ENCODE measurements around the gene BDNF. TPM values are rescaled to one million over a fixed set of nuclear protein-coding genes. Genes with fewer than 3 reads are reported as not detected.
A peak's percentile ranks its signal among the peaks of the same experiment; 100 is the strongest.

BDNF gene
- total and polyA plus RNA-seq, 4 donors, result 0.38 to 1.6 (median 1.4) TPM

DNA sequence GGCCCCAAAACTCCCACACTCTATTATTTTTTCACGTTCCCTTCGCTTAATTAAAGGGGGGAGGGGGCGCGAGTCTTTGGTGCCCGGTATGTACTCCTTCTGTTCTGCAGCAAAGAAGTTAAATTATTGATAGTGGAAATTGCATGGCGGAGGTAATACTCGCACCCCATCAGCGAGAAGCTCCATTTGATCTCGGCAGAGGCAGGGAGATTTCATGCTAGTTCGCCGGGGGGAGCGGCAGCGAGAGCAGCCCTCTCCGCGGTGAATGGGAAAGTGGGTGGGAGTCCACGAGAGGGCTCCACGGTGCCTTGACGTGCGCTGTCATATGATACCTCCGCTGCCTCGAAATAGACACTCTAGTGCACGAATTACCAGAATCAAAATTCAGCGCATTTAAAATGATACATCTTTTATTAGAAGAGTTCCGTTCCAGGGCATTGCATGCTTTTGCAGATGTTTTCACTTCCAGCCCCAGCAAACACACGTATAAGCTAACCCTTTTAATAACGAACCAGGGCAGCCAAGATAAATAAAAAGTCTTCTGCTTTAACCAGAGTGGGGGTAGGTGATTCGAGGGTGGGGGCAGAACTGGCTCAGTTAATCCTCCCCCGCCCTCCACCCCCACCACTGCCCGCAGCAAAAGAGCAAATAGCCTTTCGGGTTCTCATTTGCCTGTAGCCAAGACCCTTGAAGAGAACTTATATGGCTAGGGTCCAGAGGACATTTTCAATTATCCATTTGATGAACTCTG, 1.3 kb upstream of the BDNF start:
- no peak overlapping the region for H3K9ac ChIP-seq (ENCODE audit: insufficient read depth in 1 of 2, low read length in 2 of 2)
- peaks cover 0 to 23% (median 15%) of the 10 kb centered on the region in 5 donors for H3K4me1 ChIP-seq (ENCODE audit: control insufficient read depth in 5 of 5, insufficient read depth in 5 of 5, low read length in 5 of 5)
- peaks cover 0 to 85% (median 74%) of the 10 kb centered on the region in 3 donors for H3K27me3 ChIP-seq (ENCODE audit: control insufficient read depth in 3 of 3, insufficient read depth in 3 of 3, low read length in 2 of 3)
- peaks cover 0 to 2% (median 0%) of the 10 kb centered on the region in 4 donors for H3K9me3 ChIP-seq (ENCODE audit: control insufficient read depth in 4 of 4, insufficient read depth in 3 of 4, low read length in 3 of 4)
- no peak overlapping the region for H3K27ac ChIP-seq (ENCODE audit: low read depth in 1 of 2, low read length in 1 of 2)
- TF ChIP-seq, protein P1, sequence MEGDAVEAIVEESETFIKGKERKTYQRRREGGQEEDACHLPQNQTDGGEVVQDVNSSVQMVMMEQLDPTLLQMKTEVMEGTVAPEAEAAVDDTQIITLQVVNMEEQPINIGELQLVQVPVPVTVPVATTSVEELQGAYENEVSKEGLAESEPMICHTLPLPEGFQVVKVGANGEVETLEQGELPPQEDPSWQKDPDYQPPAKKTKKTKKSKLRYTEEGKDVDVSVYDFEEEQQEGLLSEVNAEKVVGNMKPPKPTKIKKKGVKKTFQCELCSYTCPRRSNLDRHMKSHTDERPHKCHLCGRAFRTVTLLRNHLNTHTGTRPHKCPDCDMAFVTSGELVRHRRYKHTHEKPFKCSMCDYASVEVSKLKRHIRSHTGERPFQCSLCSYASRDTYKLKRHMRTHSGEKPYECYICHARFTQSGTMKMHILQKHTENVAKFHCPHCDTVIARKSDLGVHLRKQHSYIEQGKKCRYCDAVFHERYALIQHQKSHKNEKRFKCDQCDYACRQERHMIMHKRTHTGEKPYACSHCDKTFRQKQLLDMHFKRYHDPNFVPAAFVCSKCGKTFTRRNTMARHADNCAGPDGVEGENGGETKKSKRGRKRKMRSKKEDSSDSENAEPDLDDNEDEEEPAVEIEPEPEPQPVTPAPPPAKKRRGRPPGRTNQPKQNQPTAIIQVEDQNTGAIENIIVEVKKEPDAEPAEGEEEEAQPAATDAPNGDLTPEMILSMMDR (IDR thresholded peaks at IDR 0.05; ENCODE audit: control extremely low read depth, extremely low read depth), result no peak
- H3K4me3 ChIP-seq, result peak overlapping the region; percentile 11
- no peaks in the 10 kb centered on the region for H3K36me3 ChIP-seq (ENCODE audit: control insufficient read depth in 4 of 4, insufficient read depth in 4 of 4, low read length in 4 of 4)
- 1 to 2% methylated on average over 30 of the region's 30 CpGs for WGBS, 2 donors
- ATAC-seq (ENCODE audit: insufficient read depth, low FRiP score) (no peak), DNase-seq (peak in 2 of 3 donors; percentile 21 to 26)

DNA sequence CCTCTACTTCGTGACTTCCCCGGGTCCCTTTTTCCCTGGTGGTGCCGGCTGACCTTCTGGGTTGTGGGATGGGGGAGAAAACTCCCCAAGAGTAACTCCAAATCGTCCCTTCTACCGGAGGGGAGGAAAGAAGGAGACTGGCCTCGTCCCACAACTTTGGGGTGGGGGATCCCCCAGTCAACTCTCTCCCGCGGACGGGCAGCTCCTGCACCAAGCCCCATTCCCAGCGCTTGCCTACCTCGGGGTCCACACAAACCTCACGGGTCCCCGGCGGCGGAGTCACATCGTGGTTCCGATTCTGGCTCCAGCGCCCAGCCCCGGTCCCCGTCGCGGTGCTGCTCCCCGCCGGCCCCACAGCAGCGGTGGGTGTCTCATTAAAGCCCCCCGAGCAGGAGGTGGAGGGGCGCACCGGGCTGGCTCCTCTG, 317 bp downstream of the BDNF start:
- Histone ChIP-seq H3K4me1 (ENCODE audit: control insufficient read depth in 5 of 5, insufficient read depth in 5 of 5, low read length in 5 of 5) (peaks cover 0 to 23% (median 15%) of the 10 kb centered on the region in 5 donors), H3K27ac (ENCODE audit: low read depth in 1 of 2, low read length in 1 of 2) (no peak overlapping the region), H3K4me3 (peak overlapping the region; percentile 39), H3K27me3 (ENCODE audit: control insufficient read depth in 3 of 3, insufficient read depth in 3 of 3, low read length in 2 of 3) (peaks cover 0 to 90% (median 79%) of the 10 kb centered on the region in 3 donors), H3K9me3 (ENCODE audit: control insufficient read depth in 4 of 4, insufficient read depth in 3 of 4, low read length in 3 of 4) (peaks cover 0 to 2% (median 0%) of the 10 kb centered on the region in 4 donors), H3K9ac (ENCODE audit: insufficient read depth in 1 of 2, low read length in 2 of 2) (no peak overlapping the region), H3K36me3 (ENCODE audit: control insufficient read depth in 4 of 4, insufficient read depth in 4 of 4, low read length in 4 of 4) (no peaks in the 10 kb centered on the region)
- TF ChIP-seq, protein P1 (IDR thresholded peaks at IDR 0.05; ENCODE audit: control extremely low read depth, extremely low read depth), result no peak
- no peak for DNase-seq
- WGBS, 2 donors, result 0 to 2% methylated on average over 25 to 28 of the region's 28 CpGs
- ATAC-seq (ENCODE audit: insufficient read depth, low FRiP score), result no peak

DNA sequence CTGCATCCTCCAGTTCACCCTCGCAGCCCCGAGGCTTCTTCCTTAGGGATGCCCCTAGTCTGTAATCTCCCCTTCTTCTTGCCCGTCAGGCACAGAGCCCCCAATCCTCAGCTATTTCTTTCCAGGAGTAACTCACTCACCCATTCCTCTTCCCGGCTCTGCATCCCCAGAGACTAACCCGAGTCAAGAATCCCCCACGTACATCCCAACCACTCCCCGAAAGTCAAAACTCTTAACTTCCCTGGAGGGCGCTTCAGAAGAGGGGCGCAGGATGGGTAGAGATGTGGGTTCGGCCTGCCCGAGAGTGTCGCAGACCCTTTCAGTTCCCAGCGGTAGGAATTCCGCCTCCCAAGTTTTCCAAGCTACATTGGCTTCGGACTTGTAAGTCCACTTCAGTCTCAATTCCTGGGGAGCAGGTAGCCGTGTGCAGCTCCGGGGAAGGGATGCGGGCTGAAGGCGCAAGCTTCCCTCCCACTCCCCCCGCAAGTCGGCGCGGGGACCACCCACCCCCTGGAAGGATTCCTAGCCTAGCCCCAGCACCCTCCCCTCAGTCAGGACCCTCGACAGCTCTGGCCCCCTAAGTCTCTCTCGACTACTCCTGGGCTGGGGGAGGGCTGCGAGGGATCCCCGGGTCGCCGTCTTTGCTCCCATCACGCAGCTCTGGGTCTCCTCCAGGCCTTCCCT, 871 bp downstream of the BDNF start:
- Histone ChIP-seq H3K27me3 (ENCODE audit: control insufficient read depth in 3 of 3, insufficient read depth in 3 of 3, low read length in 2 of 3) (peaks cover 0 to 85% (median 78%) of the 10 kb centered on the region in 3 donors), H3K27ac (ENCODE audit: low read depth in 1 of 2, low read length in 1 of 2) (no peak overlapping the region), H3K9ac (ENCODE audit: insufficient read depth in 1 of 2, low read length in 2 of 2) (no peak overlapping the region), H3K4me1 (ENCODE audit: control insufficient read depth in 5 of 5, insufficient read depth in 5 of 5, low read length in 5 of 5) (peaks cover 0 to 23% (median 15%) of the 10 kb centered on the region in 5 donors), H3K4me3 (no peak overlapping the region), H3K9me3 (ENCODE audit: control insufficient read depth in 4 of 4, insufficient read depth in 3 of 4, low read length in 3 of 4) (peaks cover 0 to 2% (median 0%) of the 10 kb centered on the region in 4 donors), H3K36me3 (ENCODE audit: control insufficient read depth in 4 of 4, insufficient read depth in 4 of 4, low read length in 4 of 4) (no peaks in the 10 kb centered on the region)
- TF ChIP-seq, protein P1 (IDR thresholded peaks at IDR 0.05; ENCODE audit: control extremely low read depth, extremely low read depth), result no peak
- WGBS, 2 donors, result 2% methylated on average over 29 to 30 of the region's 30 CpGs
- DNase-seq (peak in 1 of 3 donors; percentile 32), ATAC-seq (ENCODE audit: insufficient read depth, low FRiP score) (no peak)
